ENCODE measurements around the gene RBMS3.

GRCh38 chr3:29415482-29416223 is 134.8 kb downstream of the RBMS3 start:
- TF ChIP-seq, protein P1, sequence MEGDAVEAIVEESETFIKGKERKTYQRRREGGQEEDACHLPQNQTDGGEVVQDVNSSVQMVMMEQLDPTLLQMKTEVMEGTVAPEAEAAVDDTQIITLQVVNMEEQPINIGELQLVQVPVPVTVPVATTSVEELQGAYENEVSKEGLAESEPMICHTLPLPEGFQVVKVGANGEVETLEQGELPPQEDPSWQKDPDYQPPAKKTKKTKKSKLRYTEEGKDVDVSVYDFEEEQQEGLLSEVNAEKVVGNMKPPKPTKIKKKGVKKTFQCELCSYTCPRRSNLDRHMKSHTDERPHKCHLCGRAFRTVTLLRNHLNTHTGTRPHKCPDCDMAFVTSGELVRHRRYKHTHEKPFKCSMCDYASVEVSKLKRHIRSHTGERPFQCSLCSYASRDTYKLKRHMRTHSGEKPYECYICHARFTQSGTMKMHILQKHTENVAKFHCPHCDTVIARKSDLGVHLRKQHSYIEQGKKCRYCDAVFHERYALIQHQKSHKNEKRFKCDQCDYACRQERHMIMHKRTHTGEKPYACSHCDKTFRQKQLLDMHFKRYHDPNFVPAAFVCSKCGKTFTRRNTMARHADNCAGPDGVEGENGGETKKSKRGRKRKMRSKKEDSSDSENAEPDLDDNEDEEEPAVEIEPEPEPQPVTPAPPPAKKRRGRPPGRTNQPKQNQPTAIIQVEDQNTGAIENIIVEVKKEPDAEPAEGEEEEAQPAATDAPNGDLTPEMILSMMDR (IDR thresholded peaks at IDR 0.05; ENCODE audit: insufficient read depth, low read depth, low read length): no peak
- no peak for TF ChIP-seq EZH2 (IDR thresholded peaks at IDR 0.05; ENCODE audit: insufficient read depth, low read length)
